ENCODE data around the gene PLEKHF1.

GRCh38 chr19:29618434-29618833 lies 46.8 kb upstream of the PLEKHF1 start:
- TF ChIP-seq EZH2 (IDR thresholded peaks at IDR 0.05; ENCODE audit: low read length, unreplicated experiment): no peak
- TF ChIP-seq CTCF (conservative IDR thresholded peaks at IDR 0.05; ENCODE audit: low read depth, low read length): no peak
